HG02840 (cell line): Measurements from ENCODE around the gene ATP5F1B.
A peak's percentile ranks its signal among the peaks of the same experiment; 100 is the strongest.
"Not testable (repeated sequence)": the region's sequence is repeated elsewhere in the genome, so short reads cannot be mapped to it uniquely, and the experiment has no call there.

Experiments used
- ATAC-seq: cut with Tn5 transposase; IDR thresholded peaks from one replicate; pipeline ENCODE4 v1.9.1; 2021; ENCODE audit warnings: mild to moderate bottlenecking, moderate library complexity, moderate number of reproducible peaks; ENCODE audit not compliant: unreplicated experiment, low FRiP score

ATP5F1B gene

DNA sequence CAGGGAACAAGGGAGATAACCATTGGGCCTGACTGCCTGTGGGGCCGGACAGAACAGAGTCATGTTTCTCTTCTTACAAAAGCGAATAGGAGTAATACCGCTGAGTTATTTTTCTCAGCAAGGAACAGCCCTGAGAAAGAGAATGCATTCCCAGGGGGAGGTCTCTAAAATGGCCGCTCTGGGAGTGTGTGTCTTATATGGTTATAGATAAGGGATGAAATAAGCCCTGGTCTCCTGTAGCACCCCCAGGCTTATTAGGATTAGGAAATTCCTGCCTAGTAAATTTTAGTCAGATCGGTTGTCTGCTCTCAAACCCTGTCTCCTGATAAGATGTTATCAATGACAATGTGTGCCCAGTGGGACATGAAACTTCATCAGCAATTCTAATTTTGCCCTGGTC is 8.0 kb upstream of the ATP5F1B start:
- not testable (repeated sequence) for ATAC-seq

DNA sequence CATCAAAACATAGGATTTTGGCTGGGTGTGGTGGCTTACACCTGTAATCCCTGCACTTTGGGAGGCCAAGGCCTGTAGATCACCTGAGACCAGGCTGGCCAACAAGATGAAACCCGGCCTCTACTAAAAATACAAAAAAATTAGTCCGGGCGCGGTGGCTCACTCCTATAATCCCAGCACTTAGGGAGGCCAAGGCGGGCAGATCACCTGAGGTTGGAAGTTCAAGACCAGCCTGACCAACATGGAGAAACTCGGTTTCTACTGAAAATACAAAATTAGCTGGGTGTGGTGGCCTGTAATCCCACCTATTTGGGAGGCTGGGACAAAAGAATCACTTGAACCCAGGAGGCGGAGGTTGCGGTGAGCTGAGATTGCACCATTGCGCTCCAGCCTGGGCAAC is 2.2 kb upstream of the ATP5F1B start:
- ATAC-seq, result not testable (repeated sequence)

DNA sequence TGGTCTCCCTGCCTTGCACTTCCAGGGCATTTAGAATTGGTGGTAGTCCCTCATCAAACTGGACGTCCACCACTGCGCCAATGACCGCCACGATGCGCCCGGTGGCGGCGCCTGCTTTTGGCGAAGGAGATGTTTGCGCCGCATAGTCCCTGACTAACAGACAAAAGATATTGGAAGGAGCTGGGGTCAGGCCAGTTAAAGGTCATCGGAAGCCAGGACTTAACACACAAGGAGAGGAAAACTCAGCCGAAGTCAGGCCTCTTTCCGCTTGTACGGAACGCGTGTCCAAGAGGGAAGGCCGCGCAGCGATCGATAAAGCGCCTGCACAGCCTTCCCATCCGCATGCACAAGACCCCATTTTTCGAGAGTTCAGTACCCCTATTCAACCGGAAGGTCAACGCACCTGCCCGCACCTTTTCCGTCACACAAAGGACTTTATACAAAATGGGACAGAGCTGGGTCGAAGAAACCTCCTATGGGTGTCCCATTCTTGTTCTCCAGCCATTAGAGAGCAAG is 525 bp downstream of the ATP5F1B start:
- ATAC-seq, result no peak

DNA sequence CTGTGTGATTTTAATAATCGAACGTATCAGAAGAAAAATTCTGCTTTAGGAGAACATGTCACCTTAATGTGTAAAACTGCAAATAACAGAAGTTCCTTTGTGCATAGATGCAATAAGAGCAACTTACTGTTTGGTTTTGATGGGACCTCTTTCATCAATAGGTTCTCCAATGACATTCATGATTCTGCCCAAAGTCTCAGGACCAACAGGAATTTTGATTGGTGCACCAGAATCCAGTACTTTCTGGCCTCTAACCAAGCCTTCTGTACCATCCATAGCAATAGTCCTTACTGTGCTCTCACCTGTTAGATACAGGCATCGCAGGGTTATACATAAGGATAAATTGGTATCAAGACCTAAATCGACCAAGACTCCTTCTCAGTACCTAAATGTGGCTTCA is 1.1 kb downstream of the ATP5F1B start:
- ATAC-seq, result no peak

DNA sequence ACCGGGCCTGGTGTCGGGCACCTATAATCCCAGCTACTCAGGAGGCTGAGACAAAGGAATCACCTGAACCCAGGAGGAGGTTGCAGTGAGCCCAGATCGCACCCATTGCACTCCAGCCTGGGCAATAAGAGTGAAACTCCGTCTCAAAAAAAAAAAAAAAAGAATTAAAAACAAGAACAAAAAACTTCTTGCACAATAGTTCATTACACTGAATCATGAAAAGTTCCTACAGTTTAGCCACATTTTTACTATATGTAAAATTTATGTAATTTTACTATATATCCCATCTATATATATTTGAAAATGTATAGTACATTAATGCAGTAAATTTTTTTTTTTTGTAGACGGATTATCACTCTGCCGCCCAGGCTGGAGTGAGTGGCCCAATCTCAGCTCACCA is 4.6 kb downstream of the ATP5F1B start:
- ATAC-seq, result no peak

DNA sequence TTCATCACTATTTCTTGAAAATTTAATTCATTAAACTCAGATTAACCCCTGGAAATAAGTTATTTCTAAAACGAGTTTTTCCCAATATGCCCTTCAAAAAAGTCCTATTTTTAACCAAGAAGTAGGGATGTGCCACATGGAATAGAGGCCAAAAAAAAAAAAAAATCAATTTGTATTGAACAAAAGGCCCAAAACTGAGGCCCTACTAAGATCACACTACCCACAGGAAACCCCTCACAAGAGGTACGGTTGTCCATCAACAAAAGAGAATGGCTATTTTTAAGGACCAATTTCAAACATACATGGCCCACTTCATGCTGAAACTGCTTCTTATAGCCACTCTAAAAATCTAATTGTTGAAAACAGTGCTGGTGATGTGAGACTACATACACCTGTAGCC is 8.2 kb downstream of the ATP5F1B start:
- ATAC-seq, result no peak

DNA sequence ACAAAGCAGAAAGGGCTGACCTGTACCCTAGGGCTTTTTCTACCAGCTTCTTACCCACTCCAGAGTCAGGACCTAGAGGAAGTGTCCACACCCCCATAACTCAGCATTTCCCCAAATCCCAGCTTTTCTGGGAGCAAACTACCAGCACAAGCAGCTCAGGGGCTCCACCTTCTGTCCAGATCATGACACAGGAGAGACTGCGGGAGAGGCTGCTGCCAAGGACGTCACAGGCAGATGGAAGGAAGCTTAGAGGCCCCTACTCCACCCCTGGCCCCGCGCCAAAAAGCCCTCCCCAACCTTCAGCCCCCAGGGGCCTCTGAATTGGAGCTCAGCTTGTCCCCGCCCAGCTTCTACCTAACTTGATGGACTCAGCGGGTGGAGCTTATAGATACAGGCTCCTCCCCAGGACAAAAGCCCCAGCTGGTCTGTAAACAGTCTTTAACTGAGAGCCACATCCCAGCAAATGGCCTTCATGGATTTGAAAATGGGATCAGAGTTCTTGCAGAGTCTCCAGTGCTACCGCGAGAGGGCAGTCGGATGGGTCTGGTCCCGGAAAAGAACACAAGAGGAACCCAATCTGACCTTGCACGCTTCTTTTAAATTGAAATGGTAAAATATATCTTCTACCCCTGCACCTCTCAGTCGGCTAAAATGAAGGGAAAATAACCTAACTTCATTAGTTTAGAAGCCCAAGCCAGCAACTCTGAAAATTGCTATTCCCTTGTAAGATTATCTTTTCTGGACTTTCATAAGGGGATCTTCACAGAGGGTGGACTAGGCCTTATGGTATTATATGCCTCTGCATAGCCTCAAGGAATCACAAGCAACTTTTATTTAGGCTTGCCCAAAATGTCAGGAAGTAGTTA is 8.9 kb downstream of the ATP5F1B start:
- ATAC-seq, result peak; percentile 51

DNA sequence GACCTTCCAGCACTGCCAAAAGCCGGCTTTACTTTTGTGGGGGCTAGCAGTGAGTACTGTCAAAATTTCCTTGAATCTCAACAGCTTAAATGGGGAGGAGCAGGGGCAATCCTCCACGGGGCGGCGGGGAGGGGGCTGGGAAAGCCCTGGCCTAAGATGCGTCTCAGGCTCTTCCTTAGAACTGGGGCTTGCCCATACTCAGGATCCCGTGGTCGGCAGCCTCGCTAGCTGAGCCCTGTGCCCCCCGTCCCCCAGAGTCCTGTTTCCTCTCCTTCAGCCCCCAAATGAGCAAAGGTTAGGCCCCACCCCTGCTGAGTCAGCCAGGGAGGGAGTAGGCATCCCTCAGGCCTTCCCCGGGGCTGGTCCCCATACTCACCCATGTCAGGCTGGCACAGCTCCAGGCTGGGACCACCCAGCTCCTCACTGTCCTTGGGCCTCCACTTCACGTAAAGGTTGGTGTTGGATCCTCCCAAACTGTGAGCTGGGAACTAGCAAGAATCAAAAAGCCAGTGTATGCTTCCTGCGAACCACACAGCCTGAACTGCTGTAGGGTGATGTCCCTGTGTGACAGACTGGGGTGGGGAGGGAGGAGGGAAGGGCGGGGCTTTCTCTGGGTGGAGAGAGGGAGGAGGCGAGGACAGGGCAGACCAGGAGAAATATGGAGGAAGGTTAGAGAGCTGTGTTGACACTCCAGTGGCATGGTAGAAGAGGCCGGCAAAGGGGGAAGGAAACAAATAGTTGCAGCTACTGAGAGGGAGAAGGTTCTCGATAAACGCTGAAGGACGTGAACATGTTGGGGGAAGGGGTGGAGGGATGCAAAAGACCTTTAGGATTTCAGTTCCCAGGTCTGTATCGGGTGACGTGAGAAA is 9.7 kb downstream of the ATP5F1B start:
- ATAC-seq, result peak; percentile 30

DNA sequence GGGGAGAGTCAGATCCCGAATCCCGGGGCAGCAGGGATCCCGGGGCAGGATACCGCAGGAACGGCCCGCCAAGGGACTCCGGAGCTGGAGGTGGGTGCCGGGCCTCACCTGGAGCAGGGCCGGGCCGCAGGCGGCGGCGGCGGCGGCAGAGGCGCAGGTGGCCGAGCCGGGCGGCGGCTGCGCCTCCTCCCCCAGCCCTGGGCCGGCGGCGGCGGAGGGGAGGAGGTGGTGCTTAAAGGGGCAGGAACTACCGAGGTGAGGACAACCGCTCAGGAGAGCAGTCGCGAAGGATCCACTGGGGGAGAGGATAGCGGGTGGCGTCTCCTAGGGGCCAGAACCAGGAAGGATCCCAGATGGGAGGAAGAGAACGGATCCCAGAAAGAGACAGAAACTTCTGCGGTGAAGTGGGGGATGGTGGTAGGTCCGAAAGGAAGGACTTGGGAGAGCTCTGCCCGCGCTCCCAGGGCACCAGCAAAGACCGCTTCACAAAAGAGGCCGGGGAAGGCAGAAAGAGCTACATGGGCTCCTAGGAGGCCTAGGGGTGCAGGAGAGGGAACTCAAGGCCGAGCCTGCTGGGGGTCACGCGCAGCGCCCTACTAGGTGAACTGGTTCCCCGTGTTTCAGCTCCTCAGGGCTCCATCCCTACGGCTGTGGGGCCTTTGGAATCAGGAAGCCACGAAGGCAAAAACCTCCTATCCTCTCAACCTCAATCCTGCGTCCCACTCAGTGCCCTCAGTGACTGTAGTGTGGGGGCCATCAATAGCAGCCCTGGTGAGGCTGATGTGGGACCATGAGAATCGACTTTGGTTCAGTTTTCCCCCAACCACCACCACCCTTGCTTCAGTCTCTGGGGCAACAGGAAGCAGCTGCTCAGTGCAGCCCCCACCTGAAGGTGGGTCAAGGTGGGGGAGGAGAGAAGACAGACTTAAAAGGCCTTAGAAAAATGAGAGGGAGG is 10.7 kb downstream of the ATP5F1B start:
- ATAC-seq, result no peak

DNA sequence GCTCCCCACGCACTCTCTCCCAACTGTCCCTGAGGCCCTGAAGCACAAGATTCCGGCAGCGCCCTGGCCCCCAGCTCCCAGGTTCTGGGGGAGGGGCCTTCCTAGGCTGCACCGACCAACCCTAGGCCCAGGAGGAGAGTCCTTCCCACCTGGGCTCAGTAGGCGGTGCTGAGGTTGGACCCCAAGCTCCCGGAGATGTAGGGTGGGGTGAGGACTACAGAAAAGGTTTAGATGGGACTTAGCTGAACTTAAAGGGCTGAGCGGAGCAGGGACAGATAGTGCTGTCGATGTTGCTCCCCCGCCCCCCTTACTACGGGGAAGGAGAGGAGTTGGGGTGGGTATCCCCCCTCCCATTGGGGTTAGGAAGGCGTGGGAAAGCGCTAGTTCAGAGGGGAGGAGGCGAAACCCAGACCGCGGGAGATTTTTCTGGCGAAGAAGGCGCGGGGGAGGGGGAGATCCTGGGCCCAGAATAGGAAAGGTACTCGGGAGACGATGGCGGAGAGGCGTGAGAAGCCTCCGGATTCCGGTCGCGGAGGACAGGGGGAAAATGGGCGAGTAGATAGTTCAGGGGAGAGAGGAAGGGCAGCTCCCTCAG is 11.4 kb downstream of the ATP5F1B start:
- ATAC-seq, result no peak

DNA sequence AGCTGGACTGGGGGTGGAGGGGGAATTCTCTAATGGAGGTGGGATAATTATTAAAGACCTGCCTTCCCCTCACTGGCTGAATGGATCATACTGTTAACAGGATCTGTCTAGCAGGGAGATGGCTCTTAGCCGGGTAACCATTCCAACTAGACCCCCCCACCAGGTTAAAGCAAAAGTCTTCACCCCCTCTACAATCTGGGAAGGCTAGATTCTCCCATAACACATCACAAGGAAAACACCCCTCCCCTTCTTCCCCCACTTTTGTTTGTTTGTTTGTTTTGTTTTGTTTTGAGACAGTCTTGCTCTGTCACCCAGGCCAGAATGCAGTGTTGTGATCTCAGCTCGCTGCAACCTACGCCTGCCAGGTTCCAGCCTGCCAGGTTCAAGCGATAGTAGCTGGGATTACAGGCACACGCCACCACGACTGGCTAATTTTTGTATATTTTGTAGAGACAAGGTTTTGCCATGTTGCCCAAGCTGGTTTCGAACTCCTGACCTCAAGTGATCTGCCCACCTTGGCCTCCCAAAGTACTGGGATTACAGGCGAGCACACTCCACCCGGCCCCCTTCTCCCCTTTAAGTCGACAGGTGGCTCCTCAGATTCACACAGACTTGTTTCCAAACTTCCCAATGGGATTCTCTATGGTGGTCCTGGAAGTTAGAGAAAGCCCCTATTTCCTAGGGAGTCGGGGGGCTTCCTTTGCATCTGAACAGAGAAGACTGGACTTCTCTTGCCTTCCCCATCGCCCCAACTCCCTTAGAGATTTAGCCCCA is 12.1 kb downstream of the ATP5F1B start:
- no peak for ATAC-seq

DNA sequence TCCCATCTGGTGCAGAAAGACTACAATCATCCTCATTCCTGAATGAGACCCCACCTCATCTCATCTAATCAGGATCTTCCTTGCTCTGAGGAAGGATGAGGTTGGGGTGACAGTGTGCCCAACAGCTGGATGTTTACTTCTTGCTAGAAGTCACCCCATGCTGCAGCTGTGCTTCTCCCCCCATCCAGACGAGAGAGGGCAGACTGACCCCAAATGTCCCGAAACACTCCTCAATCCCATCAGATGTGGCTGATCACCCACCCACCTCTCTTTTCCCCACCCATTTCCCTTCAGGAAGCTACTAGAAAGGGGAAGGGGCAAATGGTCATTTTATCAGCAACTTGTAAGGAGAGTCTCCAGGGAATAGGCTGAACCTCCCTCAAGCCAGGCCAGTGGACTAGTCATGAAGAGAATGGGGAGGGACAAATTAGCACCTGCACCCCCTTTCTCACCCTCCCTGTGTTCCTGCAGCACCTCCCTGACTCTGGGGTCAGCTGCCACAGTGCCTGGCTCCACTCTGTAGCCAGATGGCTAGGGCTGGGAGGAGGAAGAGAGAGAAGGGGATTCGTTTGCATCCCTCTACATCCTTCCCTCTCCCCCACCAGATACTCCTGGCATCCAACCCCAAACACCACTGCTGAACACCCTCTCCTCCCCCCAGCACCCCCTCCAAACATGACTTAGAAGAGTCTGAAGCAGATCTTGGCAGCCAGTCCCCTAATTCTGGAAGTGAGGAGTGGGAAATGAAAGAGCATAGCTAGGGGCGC is 12.9 kb downstream of the ATP5F1B start:
- ATAC-seq, result no peak

DNA sequence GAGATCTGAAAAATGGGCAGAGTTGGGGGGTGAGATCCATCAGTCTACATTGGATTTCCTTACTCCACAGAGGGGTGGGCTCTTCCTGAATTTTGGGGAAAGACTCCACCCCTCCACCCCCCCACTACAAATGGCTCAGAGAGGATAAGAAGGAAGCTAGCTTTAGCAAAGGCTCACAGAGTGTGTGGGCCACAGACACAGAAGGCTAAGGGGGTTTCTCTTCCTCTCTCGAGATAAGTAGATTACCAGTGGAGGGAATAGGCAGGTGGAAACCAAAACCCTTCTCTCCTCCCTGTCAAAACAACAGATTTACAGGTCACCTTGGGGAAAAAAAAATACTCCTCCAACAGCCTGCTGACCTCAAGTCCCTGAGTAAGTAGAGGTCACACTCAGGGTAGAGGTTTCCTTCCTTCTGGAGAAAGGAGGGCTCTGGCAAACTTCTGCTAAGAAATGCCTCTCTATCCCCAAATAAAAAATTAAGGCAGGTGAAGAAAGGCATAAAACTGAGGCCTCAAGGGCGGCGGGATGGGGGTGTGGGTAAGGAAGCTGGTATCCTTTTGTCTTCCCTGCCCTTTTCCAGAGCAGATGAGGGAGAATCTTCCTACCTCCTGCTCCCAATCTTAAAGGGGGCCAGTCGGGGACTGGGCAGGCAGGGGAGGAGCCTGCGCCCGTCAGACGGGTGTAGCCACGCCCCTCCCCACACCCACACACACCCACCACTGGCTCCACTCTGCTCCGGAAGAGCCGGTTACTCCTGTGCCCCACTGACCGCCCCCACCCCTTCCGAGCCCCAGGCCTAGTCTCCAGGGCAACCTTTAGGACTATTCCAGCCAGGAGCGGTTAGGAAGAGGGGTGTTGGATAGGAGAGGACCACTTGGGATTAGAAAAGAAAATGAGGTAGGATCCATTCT is 13.7 kb downstream of the ATP5F1B start:
- no peak for ATAC-seq

DNA sequence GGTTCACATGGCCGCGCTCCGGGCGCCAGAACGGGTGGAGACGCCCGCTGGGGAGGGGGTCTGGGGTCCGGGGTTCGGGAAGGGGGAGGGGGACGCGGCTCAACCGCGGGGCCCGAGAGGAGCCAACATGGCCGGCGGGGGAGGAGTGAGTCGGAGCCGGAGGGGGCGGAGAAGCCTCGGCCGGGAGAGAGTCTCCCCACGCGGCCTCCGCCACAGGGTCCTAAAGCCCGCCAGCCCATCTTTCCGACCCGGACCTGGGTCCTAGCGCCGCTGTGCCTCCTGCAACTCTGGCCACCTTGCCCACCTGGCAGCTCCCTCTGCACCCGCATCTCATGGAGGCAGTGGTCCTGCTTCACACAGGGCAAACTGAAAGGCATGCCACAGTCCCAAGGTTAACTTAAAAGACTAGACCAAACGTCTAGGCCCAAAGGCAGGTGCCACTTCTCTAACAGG is 15.6 kb downstream of the ATP5F1B start, which contains the start of gene BAZ2A:
Gene BAZ2A, minus strand, starts transcription at position 147 of the 453 bp plus-strand sequence. CDS start 12,796 bp downstream, outside the sequence.
- peak; percentile 52 for ATAC-seq

DNA sequence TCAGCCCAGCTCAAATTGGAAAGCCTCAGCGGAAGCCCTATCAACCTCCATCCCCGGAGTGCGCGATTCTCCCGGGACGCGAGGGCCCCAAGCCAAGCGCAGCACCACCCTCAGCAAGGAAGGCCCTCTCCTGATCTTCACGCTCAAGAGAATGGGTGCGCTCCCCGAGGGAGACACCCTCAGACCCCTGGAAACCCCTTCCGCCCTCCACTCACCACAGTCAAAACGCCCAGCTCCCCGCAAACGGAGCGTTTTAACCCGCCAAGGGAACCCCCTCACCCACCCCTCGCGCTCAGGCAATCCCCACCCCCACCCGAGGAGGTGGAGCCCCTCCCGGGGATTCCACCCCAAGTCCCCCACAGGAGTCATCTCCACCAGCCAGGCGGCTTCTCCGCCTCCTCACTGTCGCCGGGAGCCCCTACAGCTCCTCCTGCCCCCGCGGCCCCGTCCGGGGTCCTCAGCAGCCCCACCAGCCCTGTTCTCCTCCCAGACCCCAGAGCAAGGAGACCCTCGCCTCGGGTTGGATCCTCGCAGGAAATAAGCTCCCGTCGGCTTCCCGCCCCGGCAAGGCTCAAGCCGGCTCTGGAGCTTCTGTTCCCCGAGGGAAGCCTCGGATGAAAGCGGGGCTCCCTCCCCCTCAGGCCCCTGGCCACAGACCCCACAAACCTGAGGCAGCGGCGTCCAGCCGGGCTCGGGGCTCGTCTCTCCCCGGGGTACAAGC is 16.2 kb downstream of the ATP5F1B start:
- peak; percentile 10 for ATAC-seq

DNA sequence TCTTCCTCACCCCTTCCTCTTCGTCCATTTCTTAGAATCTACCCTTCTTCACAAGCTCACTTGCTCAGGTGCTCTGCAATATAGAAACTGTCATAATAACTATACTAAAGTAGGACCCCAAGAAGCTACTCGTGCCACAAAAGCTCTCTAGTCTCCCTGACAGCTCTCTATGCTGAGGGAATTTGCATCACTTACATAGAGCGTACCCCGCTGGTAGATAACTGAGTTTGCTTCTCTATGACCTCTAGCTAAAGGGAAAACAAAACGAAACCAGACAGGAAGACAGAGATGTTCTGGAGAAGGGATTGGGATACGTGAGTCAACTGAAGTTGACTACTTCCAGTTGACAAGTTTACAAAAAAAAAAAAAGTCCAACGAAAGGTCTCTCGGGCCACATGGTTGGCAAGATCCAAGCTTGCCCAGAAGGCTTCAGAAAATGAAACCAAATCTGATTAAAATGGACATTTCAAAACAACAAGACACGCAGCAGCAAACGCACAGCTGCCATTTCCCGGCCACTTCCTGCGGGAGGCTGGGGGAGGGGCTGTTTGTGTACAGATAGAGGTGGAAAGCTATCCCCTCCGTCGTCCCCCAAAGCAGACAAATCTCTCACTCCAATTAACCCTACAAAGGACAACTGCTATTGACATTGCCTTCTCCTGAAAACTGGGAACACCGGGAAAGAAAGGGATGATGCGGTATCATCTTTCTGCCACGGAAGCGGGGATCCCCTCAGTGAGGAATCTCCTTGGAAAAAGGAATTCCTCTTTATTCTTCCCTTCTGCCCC is 16.9 kb downstream of the ATP5F1B start:
- no peak for ATAC-seq
